Measurements from ENCODE around the gene CCDC196. TPM values are rescaled to one million over a fixed set of nuclear protein-coding genes. Genes with fewer than 3 reads are reported as not detected.

Gene CCDC196
- polyA plus RNA-seq (2012; ENCODE audit: missing spikeins): not detected

GRCh38 chr14:66485910-66486421, at the start of gene CCDC196:
Gene CCDC196 (plus strand): TSS chr14:66486371. CDS start chr14:66486503, 132 bp downstream.
- TF ChIP-seq POLR2A (IDR thresholded peaks at IDR 0.05; ENCODE audit: low read depth, low read length) (no peak), POLR2AphosphoS5 (IDR thresholded peaks at IDR 0.05; ENCODE audit: low read depth, low read length) (no peak), TAF1 (IDR thresholded peaks at IDR 0.05; ENCODE audit: borderline replicate concordance, low read depth, low read length) (no peak)
- no peak for FAIRE-seq
- DNase-seq (ENCODE audit: insufficient read length): no peak

GRCh38 chr14:66440801-66441200, 45.4 kb upstream of the CCDC196 start:
- DNase-seq (ENCODE audit: insufficient read length) (no peak), FAIRE-seq (no peak)
- no peak for TF ChIP-seq TAF1 (IDR thresholded peaks at IDR 0.05; ENCODE audit: borderline replicate concordance, low read depth, low read length)
- no peak for TF ChIP-seq POLR2A (IDR thresholded peaks at IDR 0.05; ENCODE audit: low read depth, low read length)
- no peak for TF ChIP-seq POLR2AphosphoS5 (IDR thresholded peaks at IDR 0.05; ENCODE audit: low read depth, low read length)

- TF ChIP-seq POLR2A (IDR thresholded peaks at IDR 0.05; ENCODE audit: low read depth, low read length) (no peak), TAF1 (IDR thresholded peaks at IDR 0.05; ENCODE audit: borderline replicate concordance, low read depth, low read length) (no peak)
- DNase-seq (ENCODE audit: insufficient read length) (no peak), FAIRE-seq (no peak)
Observed at GRCh38 chr14:66442953-66443571, 43.1 kb upstream of the CCDC196 start.

- FAIRE-seq (no peak), DNase-seq (ENCODE audit: insufficient read length) (no peak)
- TF ChIP-seq POLR2AphosphoS5 (IDR thresholded peaks at IDR 0.05; ENCODE audit: low read depth, low read length) (no peak), POLR2A (IDR thresholded peaks at IDR 0.05; ENCODE audit: low read depth, low read length) (no peak), TAF1 (IDR thresholded peaks at IDR 0.05; ENCODE audit: borderline replicate concordance, low read depth, low read length) (no peak)
Observed at GRCh38 chr14:66443785-66444184, 42.4 kb upstream of the CCDC196 start.

GRCh38 chr14:66444271-66444927, 41.8 kb upstream of the CCDC196 start:
- DNase-seq (ENCODE audit: insufficient read length) (no peak), FAIRE-seq (no peak)
- no peak for TF ChIP-seq POLR2A (IDR thresholded peaks at IDR 0.05; ENCODE audit: low read depth, low read length)
- no peak for TF ChIP-seq POLR2AphosphoS5 (IDR thresholded peaks at IDR 0.05; ENCODE audit: low read depth, low read length)
- no peak for TF ChIP-seq TAF1 (IDR thresholded peaks at IDR 0.05; ENCODE audit: borderline replicate concordance, low read depth, low read length)

GRCh38 chr14:66445936-66446335, 40.2 kb upstream of the CCDC196 start:
- no peak for DNase-seq (ENCODE audit: insufficient read length)
- no peak for FAIRE-seq
- TF ChIP-seq POLR2AphosphoS5 (IDR thresholded peaks at IDR 0.05; ENCODE audit: low read depth, low read length): no peak
- no peak for TF ChIP-seq TAF1 (IDR thresholded peaks at IDR 0.05; ENCODE audit: borderline replicate concordance, low read depth, low read length)
- no peak for TF ChIP-seq POLR2A (IDR thresholded peaks at IDR 0.05; ENCODE audit: low read depth, low read length)

GRCh38 chr14:66453469-66453868, 32.7 kb upstream of the CCDC196 start:
- DNase-seq (ENCODE audit: insufficient read length) (no peak), FAIRE-seq (no peak)
- TF ChIP-seq TAF1 (IDR thresholded peaks at IDR 0.05; ENCODE audit: borderline replicate concordance, low read depth, low read length) (no peak), POLR2AphosphoS5 (IDR thresholded peaks at IDR 0.05; ENCODE audit: low read depth, low read length) (no peak), POLR2A (IDR thresholded peaks at IDR 0.05; ENCODE audit: low read depth, low read length) (no peak)

GRCh38 chr14:66459603-66460002, 26.6 kb upstream of the CCDC196 start:
- DNase-seq (ENCODE audit: insufficient read length) (no peak), FAIRE-seq (no peak)
- TF ChIP-seq POLR2A (IDR thresholded peaks at IDR 0.05; ENCODE audit: low read depth, low read length): no peak
- TF ChIP-seq POLR2AphosphoS5 (IDR thresholded peaks at IDR 0.05; ENCODE audit: low read depth, low read length): no peak

- no peak for DNase-seq (ENCODE audit: insufficient read length)
- no peak for TF ChIP-seq POLR2AphosphoS5 (IDR thresholded peaks at IDR 0.05; ENCODE audit: low read depth, low read length)
- TF ChIP-seq TAF1 (IDR thresholded peaks at IDR 0.05; ENCODE audit: borderline replicate concordance, low read depth, low read length): no peak
- no peak for TF ChIP-seq POLR2A (IDR thresholded peaks at IDR 0.05; ENCODE audit: low read depth, low read length)
- FAIRE-seq: no peak
Observed at GRCh38 chr14:66464261-66464660, 21.9 kb upstream of the CCDC196 start.

- FAIRE-seq (no peak), DNase-seq (ENCODE audit: insufficient read length) (no peak)
- no peak for TF ChIP-seq POLR2A (IDR thresholded peaks at IDR 0.05; ENCODE audit: low read depth, low read length)
- no peak for TF ChIP-seq POLR2AphosphoS5 (IDR thresholded peaks at IDR 0.05; ENCODE audit: low read depth, low read length)
- TF ChIP-seq TAF1 (IDR thresholded peaks at IDR 0.05; ENCODE audit: borderline replicate concordance, low read depth, low read length): no peak
Observed at GRCh38 chr14:66468778-66469367, 17.3 kb upstream of the CCDC196 start.

- TF ChIP-seq POLR2AphosphoS5 (IDR thresholded peaks at IDR 0.05; ENCODE audit: low read depth, low read length) (no peak), TAF1 (IDR thresholded peaks at IDR 0.05; ENCODE audit: borderline replicate concordance, low read depth, low read length) (no peak), POLR2A (IDR thresholded peaks at IDR 0.05; ENCODE audit: low read depth, low read length) (no peak)
- DNase-seq (ENCODE audit: insufficient read length): no peak
- FAIRE-seq: no peak
Observed at GRCh38 chr14:66471584-66471983, 14.6 kb upstream of the CCDC196 start.

- DNase-seq (ENCODE audit: insufficient read length): no peak
- no peak for TF ChIP-seq POLR2AphosphoS5 (IDR thresholded peaks at IDR 0.05; ENCODE audit: low read depth, low read length)
- no peak for TF ChIP-seq POLR2A (IDR thresholded peaks at IDR 0.05; ENCODE audit: low read depth, low read length)
- no peak for TF ChIP-seq TAF1 (IDR thresholded peaks at IDR 0.05; ENCODE audit: borderline replicate concordance, low read depth, low read length)
- no peak for FAIRE-seq
Observed at GRCh38 chr14:66472251-66472650, 13.9 kb upstream of the CCDC196 start.

Measured in GM12892 (cell line).